ENCODE data around the gene SLC25A48. TPM values are rescaled to one million over a fixed set of nuclear protein-coding genes. Genes with fewer than 3 reads are reported as not detected.
A peak's percentile ranks its signal among the peaks of the same experiment; 100 is the strongest.

Gene SLC25A48, protein sequence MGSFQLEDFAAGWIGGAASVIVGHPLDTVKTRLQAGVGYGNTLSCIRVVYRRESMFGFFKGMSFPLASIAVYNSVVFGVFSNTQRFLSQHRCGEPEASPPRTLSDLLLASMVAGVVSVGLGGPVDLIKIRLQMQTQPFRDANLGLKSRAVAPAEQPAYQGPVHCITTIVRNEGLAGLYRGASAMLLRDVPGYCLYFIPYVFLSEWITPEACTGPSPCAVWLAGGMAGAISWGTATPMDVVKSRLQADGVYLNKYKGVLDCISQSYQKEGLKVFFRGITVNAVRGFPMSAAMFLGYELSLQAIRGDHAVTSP
- total RNA-seq (2021; ENCODE audit: unreplicated experiment) (not detected), Bru-seq, nascent RNA (percentile 6 among the genes with signal in this experiment), BruChase-seq, experiment 1, labeled RNA remaining after a 2-hour chase (percentile 6 among the genes with signal in this experiment), BruChase-seq, experiment 2, labeled RNA remaining after a 6-hour chase (percentile 2 among the genes with signal in this experiment)
- not detected for polyA plus RNA-seq (2012; ENCODE audit: insufficient read length)
- long read RNA-seq: 0 reads

- ATAC-seq (peak; percentile 91), DNase-seq (ENCODE audit: low read depth, low spot score) (no peak)
- H3K4me1 ChIP-seq (ENCODE audit: control insufficient read depth, insufficient read depth, low read length): 0 out of 2 replicates have a peak, but pooled peaks cover 3% of the 10 kb centered on the region
- POLR2A ChIA-PET: interaction anchor here (0.5 kb wide), 1 partner anchor 14 kb away, joined by 3 read pairs; no protein-coding TSS in a partner anchor
- TF ChIP-seq, protein P1, sequence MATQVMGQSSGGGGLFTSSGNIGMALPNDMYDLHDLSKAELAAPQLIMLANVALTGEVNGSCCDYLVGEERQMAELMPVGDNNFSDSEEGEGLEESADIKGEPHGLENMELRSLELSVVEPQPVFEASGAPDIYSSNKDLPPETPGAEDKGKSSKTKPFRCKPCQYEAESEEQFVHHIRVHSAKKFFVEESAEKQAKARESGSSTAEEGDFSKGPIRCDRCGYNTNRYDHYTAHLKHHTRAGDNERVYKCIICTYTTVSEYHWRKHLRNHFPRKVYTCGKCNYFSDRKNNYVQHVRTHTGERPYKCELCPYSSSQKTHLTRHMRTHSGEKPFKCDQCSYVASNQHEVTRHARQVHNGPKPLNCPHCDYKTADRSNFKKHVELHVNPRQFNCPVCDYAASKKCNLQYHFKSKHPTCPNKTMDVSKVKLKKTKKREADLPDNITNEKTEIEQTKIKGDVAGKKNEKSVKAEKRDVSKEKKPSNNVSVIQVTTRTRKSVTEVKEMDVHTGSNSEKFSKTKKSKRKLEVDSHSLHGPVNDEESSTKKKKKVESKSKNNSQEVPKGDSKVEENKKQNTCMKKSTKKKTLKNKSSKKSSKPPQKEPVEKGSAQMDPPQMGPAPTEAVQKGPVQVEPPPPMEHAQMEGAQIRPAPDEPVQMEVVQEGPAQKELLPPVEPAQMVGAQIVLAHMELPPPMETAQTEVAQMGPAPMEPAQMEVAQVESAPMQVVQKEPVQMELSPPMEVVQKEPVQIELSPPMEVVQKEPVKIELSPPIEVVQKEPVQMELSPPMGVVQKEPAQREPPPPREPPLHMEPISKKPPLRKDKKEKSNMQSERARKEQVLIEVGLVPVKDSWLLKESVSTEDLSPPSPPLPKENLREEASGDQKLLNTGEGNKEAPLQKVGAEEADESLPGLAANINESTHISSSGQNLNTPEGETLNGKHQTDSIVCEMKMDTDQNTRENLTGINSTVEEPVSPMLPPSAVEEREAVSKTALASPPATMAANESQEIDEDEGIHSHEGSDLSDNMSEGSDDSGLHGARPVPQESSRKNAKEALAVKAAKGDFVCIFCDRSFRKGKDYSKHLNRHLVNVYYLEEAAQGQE (IDR thresholded peaks at IDR 0.05; ENCODE audit: insufficient read depth in 1 of 2, low read depth in 2 of 2, low read length in 1 of 2): no peak
- TF ChIP-seq POLR2AphosphoS5 (IDR thresholded peaks at IDR 0.05; ENCODE audit: low read depth, low read length): no peak
- no peak for TF ChIP-seq SIN3A (IDR thresholded peaks at IDR 0.05; ENCODE audit: borderline replicate concordance, insufficient read depth, low read depth, low read length)
- TF ChIP-seq TCF7L2 (IDR thresholded peaks at IDR 0.05; ENCODE audit: low read depth, low read length): no peak
- peak; percentile 89 for TF ChIP-seq CTCF (IDR thresholded peaks at IDR 0.05)
- in situ Hi-C loops (cut with HindIII; ENCODE audit: low pct_unique_long_range_greater_than_20kb, low sequenced_read_pairs): loop anchor here (25.0 kb wide), 1 partner anchor 373 kb away; the partner anchor contains the start of gene TIFAB
- no peaks in the 10 kb centered on the region for H3K9me3 ChIP-seq (ENCODE audit: control insufficient read depth, insufficient read depth, low read depth, low read length)
- H3K36me3 ChIP-seq (ENCODE audit: control insufficient read depth, insufficient read depth, low read length): no peaks in the 10 kb centered on the region
- H3K27me3 ChIP-seq (ENCODE audit: control insufficient read depth, insufficient read depth, low read length): peaks cover 35% of the 10 kb centered on the region
- BruUV-seq (replicated peaks): no TSS peak
- H3K4me3 ChIP-seq (ENCODE audit: low read depth in 2 of 2, low read length in 2 of 2): peak within 1 kb of the TSS; percentile 33 to 54
- intact Hi-C loops (cut with micrococcal nuclease; ENCODE audit: unreplicated experiment): loop anchor here (5.0 kb wide), 1 partner anchor 93 kb away; no protein-coding TSS in a partner anchor
- CTCF ChIA-PET: interaction anchor here (0.7 to 1.2 kb wide), 3 partner anchors 266 to 274 kb away, joined by 4 to 15 read pairs (median 5); no protein-coding TSS in a partner anchor
- H3K27ac ChIP-seq (ENCODE audit: low read length): no peak within 1 kb of the TSS
These were observed at the start of gene SLC25A48 for GRCh38 chr5:135834639-135835529. SLC25A48 (plus strand) TSS chr5:135834663; CDS start chr5:135834848, 185 bp downstream.

DNA sequence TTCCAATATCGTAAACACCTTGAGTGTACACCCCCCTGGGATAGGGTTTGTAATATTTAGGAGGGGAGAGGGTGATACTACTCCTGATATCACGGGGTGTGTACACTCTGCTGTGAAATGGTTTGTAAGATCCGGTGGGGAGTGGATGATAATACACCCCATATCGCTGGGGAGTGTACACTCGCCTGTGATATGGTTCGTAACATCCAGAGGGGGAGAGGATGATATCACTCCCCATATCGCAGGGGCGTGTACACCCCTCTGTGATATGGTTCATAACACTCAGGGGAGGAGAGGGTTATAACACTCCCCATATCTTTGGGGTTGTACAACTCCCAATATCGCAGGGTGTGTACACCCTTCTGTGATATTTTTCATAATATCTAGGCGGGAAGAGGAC is 33.8 kb upstream of the SLC25A48 start:
- H3K27ac ChIP-seq (ENCODE audit: low read length): no peak overlapping the region
- BruUV-seq (replicated peaks): no TSS peak
- intact Hi-C loops (cut with micrococcal nuclease; ENCODE audit: unreplicated experiment): no loop called here
- ATAC-seq: no peak
- no peak for DNase-seq (ENCODE audit: low read depth, low spot score)
- no peak overlapping the region for H3K4me3 ChIP-seq (ENCODE audit: low read depth in 2 of 2, low read length in 2 of 2)
- no peaks in the 10 kb centered on the region for H3K9me3 ChIP-seq (ENCODE audit: control insufficient read depth, insufficient read depth, low read depth, low read length)
- no peaks in the 10 kb centered on the region for H3K4me1 ChIP-seq (ENCODE audit: control insufficient read depth, insufficient read depth, low read length)
- H3K27me3 ChIP-seq (ENCODE audit: control insufficient read depth, insufficient read depth, low read length): peaks cover 32% of the 10 kb centered on the region
- ChIA-PET CTCF (no interaction called here), POLR2A (no interaction called here)
- in situ Hi-C loops (cut with HindIII; ENCODE audit: low pct_unique_long_range_greater_than_20kb, low sequenced_read_pairs): no loop called here
- TF ChIP-seq, protein P1 (IDR thresholded peaks at IDR 0.05; ENCODE audit: insufficient read depth in 1 of 2, low read depth in 2 of 2, low read length in 1 of 2): no peak
- no peak for TF ChIP-seq CTCF (IDR thresholded peaks at IDR 0.05)
- TF ChIP-seq SIN3A (IDR thresholded peaks at IDR 0.05; ENCODE audit: borderline replicate concordance, insufficient read depth, low read depth, low read length): no peak
- TF ChIP-seq TCF7L2 (IDR thresholded peaks at IDR 0.05; ENCODE audit: low read depth, low read length): no peak
- no peak for TF ChIP-seq POLR2AphosphoS5 (IDR thresholded peaks at IDR 0.05; ENCODE audit: low read depth, low read length)
- no peaks in the 10 kb centered on the region for H3K36me3 ChIP-seq (ENCODE audit: control insufficient read depth, insufficient read depth, low read length)
